Activated T-cell treated with anti-CD3 and anti-CD28 coated beads, Interleukin-2, amount 50 U/mL, for 24 hours (primary cell): ENCODE data around the gene SUPT6H.
A peak's percentile ranks its signal among the peaks of the same experiment; 100 is the strongest.
"Not testable (repeated sequence)": the region's sequence is repeated elsewhere in the genome, so short reads cannot be mapped to it uniquely, and the experiment has no call there.

Source experiments
- DNase-seq: peaks from one replicate; pipeline ENCODE4 v3.0.0-alpha.2; 2020
- H3K27ac Mint-ChIP-seq: 2 replicates; pipeline ENCODE4 v1.8.0; 2020; ENCODE audit warnings: mild to moderate bottlenecking, mixed read lengths
- H3K27me3 Mint-ChIP-seq: 2 replicates; pipeline ENCODE4 v1.8.0; 2020; ENCODE audit warnings: mixed read lengths
- H3K36me3 Mint-ChIP-seq: 2 replicates; pipeline ENCODE4 v1.8.0; 2020; ENCODE audit warnings: low read depth, mixed read lengths
- H3K4me1 Mint-ChIP-seq: 2 replicates; pipeline ENCODE4 v1.8.0; 2020; ENCODE audit warnings: low read depth, mixed read lengths
- H3K4me3 Mint-ChIP-seq: 2 replicates; pipeline ENCODE4 v1.8.0; 2020; ENCODE audit warnings: mild to moderate bottlenecking, moderate library complexity, mixed read lengths
- H3K9me3 Mint-ChIP-seq: 2 replicates; pipeline ENCODE4 v1.8.0; 2020; ENCODE audit warnings: mixed read lengths

Gene SUPT6H

DNA sequence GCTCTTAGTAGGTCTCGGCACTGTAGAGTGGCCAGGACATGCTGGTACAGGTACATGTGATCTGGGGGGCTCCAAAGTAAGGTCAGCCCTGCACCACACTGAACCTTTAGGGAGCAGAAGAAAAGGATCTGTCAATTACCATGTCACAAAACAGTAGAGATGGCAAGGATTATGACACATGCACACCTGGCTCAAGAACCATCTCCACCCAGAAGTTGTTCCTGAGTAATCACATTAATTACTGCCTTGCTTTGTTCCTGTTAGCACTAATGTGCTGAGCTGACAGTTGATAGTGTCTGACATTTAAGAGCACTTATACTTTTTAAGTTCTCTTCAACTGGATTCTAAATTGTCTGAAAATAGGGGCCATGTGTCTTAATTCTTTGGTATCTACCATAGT lies 26.5 kb upstream of the SUPT6H start:
- Mint-ChIP-seq H3K36me3 (peaks cover 96% of the 10 kb centered on the region), H3K27ac (no peak overlapping the region), H3K9me3 (no peaks in the 10 kb centered on the region), H3K4me1 (peaks cover 33% of the 10 kb centered on the region), H3K4me3 (no peak overlapping the region), H3K27me3 (no peaks in the 10 kb centered on the region)
- DNase-seq = no peak

DNA sequence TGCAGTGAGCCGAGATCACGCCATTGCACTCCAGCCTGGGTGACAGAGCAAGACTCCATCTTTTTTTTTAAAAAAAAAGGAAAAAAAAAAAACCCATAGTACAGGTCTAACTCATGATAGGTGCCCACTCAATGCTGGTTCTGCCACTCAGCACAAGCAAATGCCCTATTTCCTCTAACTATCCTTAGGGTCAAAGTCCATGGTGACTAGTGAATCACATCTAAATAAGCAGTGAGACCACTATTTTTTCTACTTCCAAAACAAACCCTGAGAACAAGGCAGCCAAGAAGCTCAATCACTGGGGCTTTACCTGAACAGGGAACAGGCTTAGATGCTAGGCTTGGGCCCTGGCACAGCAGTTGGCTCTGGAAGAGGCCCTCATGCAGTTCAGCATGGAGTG lies 20.4 kb upstream of the SUPT6H start:
- Mint-ChIP-seq H3K36me3 (peaks cover 81% of the 10 kb centered on the region), H3K27ac (peak overlapping the region; percentile 35), H3K4me3 (no peak overlapping the region), H3K9me3 (no peaks in the 10 kb centered on the region), H3K4me1 (peaks cover 50% of the 10 kb centered on the region), H3K27me3 (no peaks in the 10 kb centered on the region)
- no peak for DNase-seq

DNA sequence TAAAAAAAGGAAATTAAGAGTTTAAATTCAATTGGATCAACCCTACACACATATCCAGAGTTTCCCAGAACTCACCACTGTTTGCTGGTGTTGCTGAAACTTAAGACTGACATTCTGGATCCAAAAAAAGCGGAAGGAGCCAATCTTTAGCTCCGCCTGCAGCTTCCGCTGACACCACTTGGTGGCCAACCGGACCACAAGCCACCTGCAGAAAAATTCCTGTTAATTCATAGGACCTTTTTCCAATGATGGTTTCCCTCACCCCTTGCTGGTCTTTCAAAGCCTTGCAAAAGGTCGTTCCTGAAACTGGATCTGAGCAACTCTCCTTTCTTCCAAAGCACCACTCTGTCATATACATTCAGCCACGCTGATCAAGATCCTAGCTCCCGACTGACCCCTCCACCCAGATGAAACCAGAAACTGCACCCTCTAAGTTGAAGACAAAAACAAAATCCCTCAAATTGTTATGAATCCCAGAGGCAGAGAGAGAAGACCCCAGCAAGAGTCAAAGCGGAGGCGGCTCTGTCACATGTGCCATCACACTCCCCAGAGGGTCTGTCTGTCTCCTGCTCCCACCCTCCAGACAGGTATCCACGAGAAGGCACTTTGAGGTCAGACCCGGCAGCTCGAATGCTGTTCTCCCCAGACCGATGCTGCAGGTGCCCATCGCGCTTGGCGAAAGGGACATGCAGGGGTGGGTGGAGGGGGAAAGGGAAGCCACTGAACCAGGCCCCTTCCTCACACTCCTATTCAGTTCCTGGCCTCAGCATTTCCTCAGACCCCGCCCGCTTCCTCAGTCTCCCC lies 17.8 kb upstream of the SUPT6H start:
- DNase-seq = peak; percentile 61
- Mint-ChIP-seq H3K36me3 (peaks cover 78% of the 10 kb centered on the region), H3K9me3 (no peaks in the 10 kb centered on the region), H3K4me3 (peak overlapping the region; percentile 94), H3K27ac (peak overlapping the region; percentile 90), H3K27me3 (no peaks in the 10 kb centered on the region), H3K4me1 (peaks cover 49% of the 10 kb centered on the region)

- Mint-ChIP-seq H3K27ac (peak within 1 kb of the TSS; percentile 92), H3K27me3 (no peaks in the 10 kb centered on the region), H3K4me1 (peaks cover 44% of the 10 kb centered on the region), H3K36me3 (peaks cover 72% of the 10 kb centered on the region), H3K4me3 (peak within 1 kb of the TSS; percentile 94), H3K9me3 (no peaks in the 10 kb centered on the region)
- DNase-seq = peak; percentile 97
Measured at GRCh38 chr17:28644787-28645575, 17.0 kb upstream of the SUPT6H start, which contains the start of gene BLTP2. BLTP2 (minus strand) TSS chr17:28645158; CDS start chr17:28645056, 102 bp downstream.

DNA sequence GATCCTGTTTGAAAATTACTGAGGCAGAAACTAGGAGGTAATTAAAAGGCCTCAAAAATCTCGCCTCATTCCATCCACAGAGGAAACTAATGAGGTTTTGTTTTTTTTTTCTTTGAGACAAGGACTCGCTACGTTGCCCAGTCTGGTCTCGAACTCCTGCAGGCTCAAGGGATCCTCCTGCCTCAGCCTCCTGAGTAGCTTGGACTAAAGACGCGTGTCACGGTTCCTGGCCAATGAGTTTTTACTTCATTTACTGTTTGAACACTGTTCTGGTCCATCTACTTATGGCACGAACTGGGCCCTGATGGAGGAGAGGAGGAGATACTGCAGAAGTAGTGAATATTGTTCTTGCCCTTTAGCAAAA lies 16.4 kb upstream of the SUPT6H start:
- no peak for DNase-seq
- peaks cover 74% of the 10 kb centered on the region for H3K36me3 Mint-ChIP-seq
- H3K4me1 Mint-ChIP-seq = peaks cover 44% of the 10 kb centered on the region
- H3K27me3 Mint-ChIP-seq = no peaks in the 10 kb centered on the region
- H3K9me3 Mint-ChIP-seq = no peaks in the 10 kb centered on the region
- peak overlapping the region; percentile 94 for H3K4me3 Mint-ChIP-seq
- H3K27ac Mint-ChIP-seq = peak overlapping the region; percentile 92

DNA sequence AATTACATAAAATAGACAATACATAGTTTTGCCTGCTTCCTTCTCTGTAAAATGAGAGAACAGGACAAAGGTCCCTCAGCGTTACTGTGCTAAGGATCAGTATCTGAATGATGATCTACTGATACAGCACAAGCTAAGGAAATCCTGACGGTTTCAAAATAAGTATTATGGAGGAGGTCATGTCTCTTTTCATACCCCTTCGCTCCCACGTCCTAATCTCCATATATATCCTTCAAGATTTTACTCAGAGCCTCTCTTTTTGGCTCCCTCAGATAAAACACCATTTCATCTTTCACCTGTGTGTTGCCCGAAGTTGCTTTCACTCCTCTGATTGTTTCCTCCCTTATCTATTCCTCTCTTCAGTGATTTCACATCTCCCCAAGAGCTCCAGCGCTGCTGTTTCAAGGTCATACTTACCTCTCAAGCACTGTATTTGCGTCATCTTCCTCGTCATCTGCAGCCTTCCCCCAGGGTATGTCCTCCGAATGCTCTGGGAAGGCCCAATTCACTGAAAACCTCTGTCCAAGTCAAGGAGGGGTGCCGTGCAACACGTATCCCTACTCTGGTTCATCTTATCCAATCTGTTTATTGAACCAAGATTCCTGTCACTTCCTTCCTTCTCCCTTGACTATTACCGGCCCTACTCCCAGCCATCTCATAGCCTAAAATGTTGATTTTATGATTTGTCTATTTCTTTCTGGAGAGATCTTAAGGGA lies 15.8 kb upstream of the SUPT6H start:
- DNase-seq = peak; percentile 38
- Mint-ChIP-seq H3K4me1 (peaks cover 44% of the 10 kb centered on the region), H3K27ac (peak overlapping the region; percentile 92), H3K4me3 (peak overlapping the region; percentile 94), H3K36me3 (peaks cover 71% of the 10 kb centered on the region), H3K27me3 (no peaks in the 10 kb centered on the region), H3K9me3 (no peaks in the 10 kb centered on the region)

GRCh38 chr17:28648698-28649097 lies 13.3 kb upstream of the SUPT6H start:
- Mint-ChIP-seq H3K36me3 (peaks cover 67% of the 10 kb centered on the region), H3K27me3 (no peaks in the 10 kb centered on the region), H3K9me3 (no peaks in the 10 kb centered on the region), H3K4me1 (peaks cover 34% of the 10 kb centered on the region), H3K4me3 (no peak overlapping the region), H3K27ac (peak overlapping the region; percentile 32)
- no peak for DNase-seq

GRCh38 chr17:28655160-28655559 lies 6.8 kb upstream of the SUPT6H start:
- Mint-ChIP-seq H3K27ac (peak overlapping the region; percentile 59), H3K9me3 (no peaks in the 10 kb centered on the region), H3K36me3 (peaks cover 71% of the 10 kb centered on the region), H3K4me3 (no peak overlapping the region), H3K27me3 (no peaks in the 10 kb centered on the region), H3K4me1 (peaks cover 26% of the 10 kb centered on the region)
- DNase-seq = no peak

DNA sequence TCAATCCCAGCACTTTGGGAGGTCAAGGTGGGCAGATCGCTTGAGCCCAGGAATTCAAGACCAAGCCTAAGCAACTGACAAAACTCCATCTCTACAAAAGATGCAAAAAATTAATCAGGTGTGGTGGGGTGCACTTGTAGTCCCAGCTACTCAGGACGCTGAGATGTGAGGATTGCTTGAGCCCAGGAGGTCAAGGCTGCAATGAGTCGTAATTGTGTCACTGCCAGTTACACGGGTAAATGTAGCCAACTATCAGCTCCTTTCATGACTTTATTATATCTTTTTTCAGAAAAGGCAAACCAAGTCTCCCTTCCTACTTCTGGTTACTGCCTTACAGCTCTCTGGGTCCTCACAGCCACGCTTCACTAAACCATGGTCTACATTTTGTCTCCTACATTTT lies 4.2 kb upstream of the SUPT6H start:
- Mint-ChIP-seq H3K4me3 (no peak overlapping the region), H3K4me1 (peaks cover 36% of the 10 kb centered on the region), H3K27ac (peak overlapping the region; percentile 5), H3K36me3 (peaks cover 77% of the 10 kb centered on the region), H3K27me3 (no peaks in the 10 kb centered on the region), H3K9me3 (no peaks in the 10 kb centered on the region)
- no peak for DNase-seq

- not testable (repeated sequence) for DNase-seq, H3K4me3 Mint-ChIP-seq, H3K27ac Mint-ChIP-seq, H3K9me3 Mint-ChIP-seq, H3K27me3 Mint-ChIP-seq
- Mint-ChIP-seq H3K4me1 (peaks cover 38% of the 10 kb centered on the region), H3K36me3 (peaks cover 79% of the 10 kb centered on the region)
Measured at GRCh38 chr17:28658342-28658741, 3.7 kb upstream of the SUPT6H start.

DNA sequence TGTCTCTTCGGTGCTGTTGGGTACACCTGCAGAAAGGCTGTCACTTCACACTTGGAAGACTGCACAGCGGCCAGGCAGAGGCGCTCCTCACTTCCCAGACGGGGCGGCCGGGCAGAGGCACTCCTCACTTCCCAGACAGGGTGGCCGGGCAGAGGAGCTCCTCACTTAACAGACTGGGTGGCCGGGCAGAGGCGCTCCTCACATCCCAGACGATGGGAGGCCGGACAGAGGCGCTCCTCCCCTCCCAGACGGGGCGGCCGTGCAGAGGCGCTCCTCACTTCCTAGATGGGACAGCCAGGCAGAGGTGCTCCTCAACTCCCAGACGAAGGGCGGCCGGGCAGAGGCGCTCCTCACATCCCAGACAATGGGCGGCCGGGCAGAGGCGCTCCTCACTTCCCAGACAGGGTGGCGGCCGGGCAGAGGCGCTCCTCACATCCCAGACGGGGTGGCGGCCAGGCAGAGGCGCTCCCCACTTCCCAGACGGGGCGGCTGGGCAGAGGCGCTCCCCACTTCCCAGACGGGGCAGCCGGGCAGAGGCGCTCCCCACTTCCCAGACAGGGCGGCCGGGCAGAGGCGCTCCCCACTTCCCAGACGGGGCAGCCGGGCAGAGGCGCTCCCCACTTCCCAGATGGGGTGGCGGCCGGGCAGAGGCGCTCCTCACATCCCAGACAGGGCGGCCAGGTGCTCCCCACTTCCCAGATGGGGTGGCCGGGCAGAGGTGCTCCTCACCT lies 3.1 kb upstream of the SUPT6H start:
- not testable (repeated sequence) for H3K4me3 Mint-ChIP-seq, H3K27ac Mint-ChIP-seq, H3K9me3 Mint-ChIP-seq, DNase-seq, H3K27me3 Mint-ChIP-seq
- peaks cover 42% of the 10 kb centered on the region for H3K4me1 Mint-ChIP-seq
- peaks cover 77% of the 10 kb centered on the region for H3K36me3 Mint-ChIP-seq

- not testable (repeated sequence) for H3K9me3 Mint-ChIP-seq, H3K27me3 Mint-ChIP-seq, DNase-seq, H3K4me3 Mint-ChIP-seq
- Mint-ChIP-seq H3K4me1 (peaks cover 48% of the 10 kb centered on the region), H3K27ac (peak overlapping the region; percentile 100), H3K36me3 (peaks cover 78% of the 10 kb centered on the region)
Measured at GRCh38 chr17:28659497-28659881, 2.5 kb upstream of the SUPT6H start.

- DNase-seq = no peak
- peaks cover 55% of the 10 kb centered on the region for H3K4me1 Mint-ChIP-seq
- peaks cover 82% of the 10 kb centered on the region for H3K36me3 Mint-ChIP-seq
Measured at GRCh38 chr17:28662527-28662829, 473 bp downstream of the SUPT6H start.

GRCh38 chr17:28663723-28664122 lies 1.7 kb downstream of the SUPT6H start:
- H3K4me1 Mint-ChIP-seq = peaks cover 63% of the 10 kb centered on the region

More at GRCh38 chr17:28662527-28662829, 473 bp downstream of the SUPT6H start:
- Mint-ChIP-seq H3K27ac (peak overlapping the region; percentile 100), H3K27me3 (no peaks in the 10 kb centered on the region), H3K4me3 (peak overlapping the region; percentile 97), H3K9me3 (no peaks in the 10 kb centered on the region)

More at GRCh38 chr17:28663723-28664122, 1.7 kb downstream of the SUPT6H start:
- DNase-seq = no peak
- peak overlapping the region; percentile 97 for H3K4me3 Mint-ChIP-seq
- H3K36me3 Mint-ChIP-seq = peaks cover 83% of the 10 kb centered on the region
- no peaks in the 10 kb centered on the region for H3K27me3 Mint-ChIP-seq
- H3K9me3 Mint-ChIP-seq = no peaks in the 10 kb centered on the region
- H3K27ac Mint-ChIP-seq = peak overlapping the region; percentile 100
